MM.1S (cell line): ENCODE data around the gene FAM241A.

Experiments used
- EZH2phosphoT487 ChIP-seq: fragments of 300-600 bp; sonication (generic); IDR thresholded peaks from 2 replicates; pipeline ENCODE4 v1.6.1; 2018; ENCODE audit warnings: antibody characterized with exemption, low read length
- TF ChIP-seq, protein P1 (sequence below): fragments of 300-600 bp; sonication (generic); IDR thresholded peaks from 2 replicates; pipeline ENCODE4 v1.5.1; 2016; ENCODE audit warnings: antibody characterized with exemption, low read length, mixed read lengths

GRCh38 chr4:112143781-112144180 is 1.5 kb upstream of the FAM241A start:
- TF ChIP-seq, protein P1, sequence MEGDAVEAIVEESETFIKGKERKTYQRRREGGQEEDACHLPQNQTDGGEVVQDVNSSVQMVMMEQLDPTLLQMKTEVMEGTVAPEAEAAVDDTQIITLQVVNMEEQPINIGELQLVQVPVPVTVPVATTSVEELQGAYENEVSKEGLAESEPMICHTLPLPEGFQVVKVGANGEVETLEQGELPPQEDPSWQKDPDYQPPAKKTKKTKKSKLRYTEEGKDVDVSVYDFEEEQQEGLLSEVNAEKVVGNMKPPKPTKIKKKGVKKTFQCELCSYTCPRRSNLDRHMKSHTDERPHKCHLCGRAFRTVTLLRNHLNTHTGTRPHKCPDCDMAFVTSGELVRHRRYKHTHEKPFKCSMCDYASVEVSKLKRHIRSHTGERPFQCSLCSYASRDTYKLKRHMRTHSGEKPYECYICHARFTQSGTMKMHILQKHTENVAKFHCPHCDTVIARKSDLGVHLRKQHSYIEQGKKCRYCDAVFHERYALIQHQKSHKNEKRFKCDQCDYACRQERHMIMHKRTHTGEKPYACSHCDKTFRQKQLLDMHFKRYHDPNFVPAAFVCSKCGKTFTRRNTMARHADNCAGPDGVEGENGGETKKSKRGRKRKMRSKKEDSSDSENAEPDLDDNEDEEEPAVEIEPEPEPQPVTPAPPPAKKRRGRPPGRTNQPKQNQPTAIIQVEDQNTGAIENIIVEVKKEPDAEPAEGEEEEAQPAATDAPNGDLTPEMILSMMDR: no peak
- no peak for TF ChIP-seq EZH2phosphoT487
